Mesenchymal stem cell (in vitro differentiated cells and primary cell): ENCODE results near the gene AKT1.

ENCODE experiments used
- DNase-seq: peaks from one replicate; pipeline ENCODE4 v3.0.0-alpha.2; 2013
- H2AFZ ChIP-seq: one replicate; pipeline ENCODE4 v1.6.1; 2013; ENCODE audit warnings: low read depth, mild to moderate bottlenecking, control low read depth, inconsistent platforms, low read length, moderate library complexity
- H2AK5ac ChIP-seq: 2 replicates; pipeline ENCODE4 v1.6.1; 2013; ENCODE audit warnings: low read length, moderate library complexity, mild to moderate bottlenecking, inconsistent platforms; ENCODE audit not compliant: severe bottlenecking
- H2BK120ac ChIP-seq: one replicate; pipeline ENCODE4 v1.6.1; 2013; ENCODE audit warnings: low read depth, mild to moderate bottlenecking, inconsistent platforms, low read length, moderate library complexity
- H2BK12ac ChIP-seq, 2 experiments: one replicate each; pipeline ENCODE4 v1.6.1; 2013; ENCODE audit warnings: inconsistent platforms in 2 of 2, low read length in 2 of 2, mild to moderate bottlenecking in 2 of 2, moderate library complexity in 2 of 2, control low read depth in 1 of 2
- H2BK15ac ChIP-seq: one replicate; pipeline ENCODE4 v1.6.1; 2013; ENCODE audit warnings: mild to moderate bottlenecking, low read depth, inconsistent platforms; ENCODE audit not compliant: poor library complexity, severe bottlenecking
- H2BK5ac ChIP-seq: 2 replicates; pipeline ENCODE4 v1.6.1; 2013; ENCODE audit warnings: low read depth, mild to moderate bottlenecking, low read length, control low read depth, inconsistent platforms; ENCODE audit not compliant: poor library complexity, severe bottlenecking
- H3K14ac ChIP-seq, 2 experiments: one replicate each; pipeline ENCODE4 v1.6.1; 2013; ENCODE audit warnings: inconsistent platforms in 2 of 2, low read length in 2 of 2, control low read depth in 1 of 2, mild to moderate bottlenecking in 1 of 2, moderate library complexity in 1 of 2
- H3K18ac ChIP-seq, 2 experiments: one replicate each; pipeline ENCODE4 v1.6.1; 2013; ENCODE audit warnings: inconsistent platforms in 2 of 2, low read length in 2 of 2, control low read depth in 1 of 2, low read depth in 1 of 2, mild to moderate bottlenecking in 1 of 2
- H3K23ac ChIP-seq, 2 experiments: one replicate each; pipeline ENCODE4 v1.6.1; 2013; ENCODE audit warnings: inconsistent platforms in 2 of 2, low read length in 2 of 2, mild to moderate bottlenecking in 2 of 2, moderate library complexity in 2 of 2, control low read depth in 1 of 2
- H3K27ac ChIP-seq: 2 replicates; pipeline ENCODE4 v1.5.1; 2013; ENCODE audit warnings: mild to moderate bottlenecking, moderate library complexity, low read length, control low read depth, inconsistent platforms; ENCODE audit not compliant: poor library complexity, severe bottlenecking
- H3K27me3 ChIP-seq, 2 experiments: 2 replicates each; pipeline versions ENCODE4 v1.6.1 to v1.7.0; 2013; ENCODE audit warnings: low read length in 2 of 2, mild to moderate bottlenecking in 2 of 2, moderate library complexity in 2 of 2, control low read depth in 1 of 2, inconsistent platforms in 1 of 2; ENCODE audit not compliant: control insufficient read depth in 1 of 2, insufficient read depth in 1 of 2
- H3K36me3 ChIP-seq, 2 experiments: 2 replicates each; pipeline versions ENCODE4 v1.6.1 to v1.7.0; 2013; ENCODE audit warnings: low read length in 2 of 2, control low read depth in 1 of 2, inconsistent platforms in 1 of 2, low read depth in 1 of 2, mild to moderate bottlenecking in 1 of 2; ENCODE audit not compliant: insufficient read depth in 2 of 2, control insufficient read depth in 1 of 2
- H3K4ac ChIP-seq, 2 experiments: one replicate each; pipeline ENCODE4 v1.6.1; 2013; ENCODE audit warnings: inconsistent platforms in 2 of 2, low read length in 2 of 2, mild to moderate bottlenecking in 2 of 2, moderate library complexity in 2 of 2, control low read depth in 1 of 2, low read depth in 1 of 2
- H3K4me1 ChIP-seq: 2 replicates; pipeline ENCODE4 v1.6.1; 2013; ENCODE audit warnings: low read depth, low read length, control low read depth; ENCODE audit not compliant: control insufficient read depth, insufficient read depth
- H3K4me2 ChIP-seq: 2 replicates; pipeline ENCODE4 v1.6.1; 2013; ENCODE audit warnings: low read length, mild to moderate bottlenecking, inconsistent platforms; ENCODE audit not compliant: poor library complexity, severe bottlenecking
- H3K4me3 ChIP-seq, 2 experiments: 2 replicates each; pipeline versions ENCODE4 v1.5.1 to v1.7.0; 2013; ENCODE audit warnings: low read length in 2 of 2, mild to moderate bottlenecking in 2 of 2, control low read depth in 1 of 2, low read depth in 1 of 2; ENCODE audit not compliant: insufficient read depth in 1 of 2
- H3K79me1 ChIP-seq: replicated peaks from 2 replicates; pipeline ENCODE4 v1.6.1; 2013; ENCODE audit warnings: mild to moderate bottlenecking, control low read depth, low read length, inconsistent platforms; ENCODE audit not compliant: poor library complexity, severe bottlenecking
- H3K9ac ChIP-seq: 2 replicates; pipeline ENCODE4 v1.7.0; 2013; ENCODE audit warnings: mild to moderate bottlenecking, low read length, moderate library complexity
- H3K9me3 ChIP-seq: 2 replicates; pipeline ENCODE4 v1.7.0; 2013; ENCODE audit warnings: mild to moderate bottlenecking, low read length; ENCODE audit not compliant: control insufficient read depth
- H4K8ac ChIP-seq: one replicate; pipeline ENCODE4 v1.6.1; 2013; ENCODE audit warnings: inconsistent platforms, mild to moderate bottlenecking, low read length, moderate library complexity
- H4K91ac ChIP-seq: one replicate; pipeline ENCODE4 v1.6.1; 2013; ENCODE audit warnings: mild to moderate bottlenecking, low read length, inconsistent platforms
- WGBS: methylation state at CpG from one replicate; pipeline ENCODE4 v1.1.7; 2013; ENCODE audit warnings: mixed read lengths; 5-methylcytosine and 5-hydroxymethylcytosine counted together

Gene AKT1

DNA sequence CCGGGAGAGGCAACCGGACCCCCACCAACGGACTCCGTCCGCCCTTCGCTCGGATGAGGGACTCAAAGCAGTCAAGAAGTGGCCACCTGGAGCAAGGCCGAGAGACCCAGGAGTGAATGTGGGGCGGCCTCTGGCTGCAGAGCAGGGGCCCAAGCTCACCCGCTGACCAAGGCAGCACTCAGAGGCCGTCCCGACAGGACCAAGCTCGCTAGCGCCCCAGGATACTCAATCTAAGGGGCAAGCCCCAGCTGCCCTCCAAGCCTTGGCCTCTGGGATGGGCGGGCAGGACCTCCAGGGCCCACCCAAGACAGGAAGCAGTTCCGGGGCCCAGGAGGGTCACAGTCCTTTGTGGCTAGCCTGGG lies 936 bp downstream of the AKT1 start:
- Histone ChIP-seq H2BK15ac (peak overlapping the region; percentile 21), H3K79me1 (peaks cover 10% of the 10 kb centered on the region)

DNA sequence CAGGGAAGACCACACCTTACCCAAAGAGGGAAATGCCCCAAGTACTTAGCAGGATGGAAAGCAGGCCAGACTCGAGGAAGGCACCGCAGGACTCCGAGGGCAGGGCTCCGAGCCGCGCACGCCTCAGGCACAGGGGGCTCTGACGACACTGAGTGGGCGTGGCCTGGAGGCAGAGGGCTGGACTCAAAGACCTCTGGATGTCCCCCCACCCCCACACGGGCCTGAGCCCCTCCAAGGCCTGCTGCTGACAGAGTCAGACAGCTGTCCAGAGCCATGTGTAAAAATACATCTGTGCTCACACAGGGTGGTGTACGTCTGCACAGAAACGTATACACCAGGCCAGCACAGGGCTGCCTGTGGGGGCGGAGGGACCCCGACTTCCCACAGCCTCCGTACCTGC lies 1.4 kb downstream of the AKT1 start:
- H2BK120ac ChIP-seq, result no peak overlapping the region
- peak overlapping the region in 1 of 2 experiments; percentile 84 for H3K14ac ChIP-seq
- no peak overlapping the region for H3K4ac ChIP-seq
- peak overlapping the region; percentile 38 for H3K27ac ChIP-seq
- H3K27me3 ChIP-seq, result no peaks in the 10 kb centered on the region
- peak overlapping the region; percentile 91 for H3K9ac ChIP-seq
- H3K79me1 ChIP-seq, result peaks cover 13% of the 10 kb centered on the region
- H4K91ac ChIP-seq, result no peak overlapping the region
- no peak overlapping the region for H3K23ac ChIP-seq
- H3K18ac ChIP-seq, result peak overlapping the region in 1 of 2 experiments; percentile 29
- 7% methylated on average over 15 of the region's 15 CpGs for WGBS
- H3K9me3 ChIP-seq, result no peaks in the 10 kb centered on the region
- H3K4me1 ChIP-seq, result peaks cover 59% of the 10 kb centered on the region
- peak overlapping the region; percentile 45 to 91 for H3K4me3 ChIP-seq
- no peak overlapping the region for H4K8ac ChIP-seq
- no peak overlapping the region for H2AK5ac ChIP-seq
- peak; percentile 88 for DNase-seq
- no peak overlapping the region for H2BK15ac ChIP-seq
- peaks cover 23 to 40% of the 10 kb centered on the region in 2 experiments for H3K36me3 ChIP-seq
- H2AFZ ChIP-seq, result no peak overlapping the region
- H2BK12ac ChIP-seq, result no peak overlapping the region
- no peak overlapping the region for H2BK5ac ChIP-seq
- peak overlapping the region; percentile 85 for H3K4me2 ChIP-seq

More for the DNA sequence above, 936 bp downstream of the AKT1 start:
- peak overlapping the region in 1 of 2 experiments; percentile 53 for H3K14ac ChIP-seq
- no peak overlapping the region for H2AFZ ChIP-seq
- H3K4me2 ChIP-seq, result peak overlapping the region; percentile 85
- H3K36me3 ChIP-seq, result peaks cover 22 to 35% of the 10 kb centered on the region in 2 experiments
- peak overlapping the region; percentile 65 for H4K8ac ChIP-seq
- H4K91ac ChIP-seq, result no peak overlapping the region
- H3K9me3 ChIP-seq, result no peaks in the 10 kb centered on the region
- H3K4me3 ChIP-seq, result peak overlapping the region; percentile 73 to 91
- H3K27me3 ChIP-seq, result no peaks in the 10 kb centered on the region
- peak overlapping the region; percentile 49 to 71 for H3K18ac ChIP-seq
- H3K27ac ChIP-seq, result peak overlapping the region; percentile 38
- DNase-seq, result peak; percentile 53
- WGBS, result 3% methylated on average over 16 of the region's 16 CpGs
- no peak overlapping the region for H2BK5ac ChIP-seq
- peak overlapping the region; percentile 63 to 83 for H3K4ac ChIP-seq
- no peak overlapping the region for H2BK120ac ChIP-seq
- H2AK5ac ChIP-seq, result no peak overlapping the region
- H3K9ac ChIP-seq, result peak overlapping the region; percentile 91
- H3K4me1 ChIP-seq, result peaks cover 61% of the 10 kb centered on the region
- peak overlapping the region in 1 of 2 experiments; percentile 71 for H2BK12ac ChIP-seq
- no peak overlapping the region for H3K23ac ChIP-seq

DNA sequence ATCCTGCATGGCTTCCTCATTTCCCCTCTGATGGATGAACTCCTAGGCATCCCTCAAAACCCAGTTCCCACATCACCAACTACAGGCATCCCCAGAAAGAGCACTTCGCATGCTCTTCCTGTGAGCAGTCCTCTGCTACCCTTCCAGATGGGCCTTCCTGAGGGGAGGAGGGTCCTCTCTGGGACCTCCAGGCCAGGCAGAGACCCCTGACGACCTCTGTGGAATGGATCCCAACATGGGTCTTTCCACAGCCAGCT lies 1.9 kb downstream of the AKT1 start:
- Histone ChIP-seq H3K4me3 (peak overlapping the region in 1 of 2 experiments; percentile 91), H3K23ac (no peak overlapping the region), H2AK5ac (no peak overlapping the region), H4K91ac (no peak overlapping the region), H2BK5ac (no peak overlapping the region), H2BK15ac (no peak overlapping the region), H3K4ac (no peak overlapping the region), H3K18ac (no peak overlapping the region), H2BK12ac (no peak overlapping the region), H3K4me1 (peaks cover 57% of the 10 kb centered on the region), H3K27me3 (no peaks in the 10 kb centered on the region), H3K9me3 (no peaks in the 10 kb centered on the region), H2BK120ac (no peak overlapping the region), H3K79me1 (peaks cover 13% of the 10 kb centered on the region), H4K8ac (no peak overlapping the region), H3K9ac (peak overlapping the region; percentile 91), H3K27ac (no peak overlapping the region), H3K14ac (peak overlapping the region in 1 of 2 experiments; percentile 84), H3K4me2 (peak overlapping the region; percentile 85), H2AFZ (no peak overlapping the region), H3K36me3 (peaks cover 23 to 45% of the 10 kb centered on the region in 2 experiments)
- DNase-seq, result no peak
- WGBS, result 54% methylated on average over 2 of the region's 2 CpGs

DNA sequence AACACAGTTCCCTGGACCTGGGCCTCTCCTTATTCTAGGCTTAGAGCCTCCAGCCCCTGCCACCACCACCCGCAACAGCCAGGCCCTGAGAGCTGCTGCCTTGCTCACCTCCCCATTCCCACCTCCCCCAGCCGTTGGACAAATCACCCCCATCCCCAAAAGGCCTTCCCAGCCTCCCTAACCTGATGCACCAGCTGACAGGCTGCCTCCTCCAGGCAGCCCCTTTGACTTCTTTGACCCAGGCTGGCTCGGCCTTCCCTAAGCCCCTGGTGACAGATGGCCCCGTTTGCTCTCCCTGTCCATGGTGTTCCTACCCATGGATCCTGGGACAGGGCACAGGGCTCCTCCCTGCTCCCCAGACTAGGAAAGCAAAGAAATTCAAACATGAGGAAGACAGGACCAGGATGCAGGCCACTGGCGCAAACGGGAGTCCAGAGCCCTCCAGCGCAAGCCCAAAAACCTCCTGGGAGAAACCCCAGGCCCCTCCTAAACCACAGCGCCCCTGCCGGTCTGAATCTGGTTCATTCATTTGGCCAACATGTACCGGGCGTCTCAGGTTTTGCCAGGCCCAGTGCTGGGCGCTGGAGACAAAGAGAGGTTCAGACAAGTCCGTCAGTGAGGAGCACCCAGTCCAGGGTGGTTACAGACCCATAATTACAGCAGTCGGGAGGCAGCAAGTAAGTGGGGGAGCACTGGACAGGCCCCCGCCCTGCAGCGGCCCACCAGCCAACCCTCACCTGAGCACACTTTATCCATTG lies 2.4 kb downstream of the AKT1 start:
- no peak overlapping the region for H4K91ac ChIP-seq
- peaks cover 60% of the 10 kb centered on the region for H3K4me1 ChIP-seq
- 84% methylated on average over 16 of the region's 16 CpGs for WGBS
- no peak overlapping the region for H3K4me2 ChIP-seq
- H3K4ac ChIP-seq, result no peak overlapping the region
- peak overlapping the region in 1 of 2 experiments; percentile 91 for H3K4me3 ChIP-seq
- H2BK5ac ChIP-seq, result no peak overlapping the region
- no peaks in the 10 kb centered on the region for H3K27me3 ChIP-seq
- H2AFZ ChIP-seq, result no peak overlapping the region
- no peak overlapping the region for H2BK120ac ChIP-seq
- peaks cover 17% of the 10 kb centered on the region for H3K79me1 ChIP-seq
- H3K18ac ChIP-seq, result no peak overlapping the region
- peak overlapping the region in 1 of 2 experiments; percentile 84 for H3K14ac ChIP-seq
- H3K9me3 ChIP-seq, result no peaks in the 10 kb centered on the region
- H3K23ac ChIP-seq, result no peak overlapping the region
- H4K8ac ChIP-seq, result no peak overlapping the region
- H2BK15ac ChIP-seq, result no peak overlapping the region
- H2AK5ac ChIP-seq, result no peak overlapping the region
- DNase-seq, result no peak
- H3K27ac ChIP-seq, result no peak overlapping the region
- H3K9ac ChIP-seq, result peak overlapping the region; percentile 91
- peaks cover 25 to 50% of the 10 kb centered on the region in 2 experiments for H3K36me3 ChIP-seq
- no peak overlapping the region for H2BK12ac ChIP-seq
